ENCODE measurements around the gene WDTC1.

Gene WDTC1

DNA sequence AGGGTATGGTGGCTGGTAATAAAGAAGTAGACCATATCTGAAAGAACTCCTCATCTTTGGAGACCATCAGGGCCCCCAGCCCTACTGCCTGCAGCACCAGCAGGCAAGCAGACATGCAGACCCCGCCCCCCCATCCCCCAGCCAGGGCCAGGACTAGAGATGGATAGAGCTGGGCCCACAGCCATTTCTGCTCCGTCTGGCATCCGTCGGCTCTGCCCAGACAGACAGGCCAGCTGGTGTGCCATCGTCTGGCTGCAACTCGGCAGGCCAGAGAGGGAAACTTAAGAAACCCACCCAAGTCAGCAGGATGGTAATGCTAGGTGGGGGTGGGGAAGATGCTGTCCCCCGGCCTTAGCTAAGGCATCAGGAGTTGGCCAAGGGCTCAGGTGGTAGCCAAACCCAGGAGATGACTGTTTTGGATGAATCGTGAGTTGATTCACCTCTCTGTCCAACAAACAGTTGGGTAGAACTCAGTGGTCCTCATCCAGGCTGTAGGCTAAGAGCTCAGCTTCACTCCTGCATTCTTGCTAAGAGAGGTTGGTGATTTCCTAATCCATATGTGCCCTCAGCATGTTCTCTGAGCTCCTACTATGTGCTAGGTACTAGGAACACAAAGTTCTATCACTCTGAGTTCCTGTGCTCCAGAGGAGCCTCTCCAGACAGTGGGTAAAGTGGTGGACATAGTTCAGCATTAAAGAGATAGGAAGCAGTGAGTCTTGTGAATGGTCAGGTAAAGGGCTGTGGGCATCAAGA, 64.4 kb downstream of the WDTC1 start:
- H4K20me1 ChIP-seq (ENCODE audit: insufficient read depth, low read length), result no peaks in the 10 kb centered on the region
- H3K4me2 ChIP-seq (ENCODE audit: low read length), result no peak overlapping the region
- H3K27ac ChIP-seq (ENCODE audit: low read length), result no peak overlapping the region
- peaks cover 6% of the 10 kb centered on the region for H3K36me3 ChIP-seq (replicated peaks; ENCODE audit: low read depth, low read length)
- no peaks in the 10 kb centered on the region for H3K4me1 ChIP-seq (ENCODE audit: low read length)
- H2AFZ ChIP-seq (ENCODE audit: low read depth, low read length), result no peak overlapping the region
- no peak overlapping the region for H3K9ac ChIP-seq (ENCODE audit: low read length)
- no peaks in the 10 kb centered on the region for H3K79me2 ChIP-seq (ENCODE audit: low read length)
- H3K9me3 ChIP-seq (ENCODE audit: insufficient read depth, low read length), result no peaks in the 10 kb centered on the region
- H3K27me3 ChIP-seq (ENCODE audit: low read depth, low read length), result no peaks in the 10 kb centered on the region
- TF ChIP-seq EZH2phosphoT487 (IDR thresholded peaks at IDR 0.05; ENCODE audit: low read depth), result no peak
- TF ChIP-seq, protein P1, sequence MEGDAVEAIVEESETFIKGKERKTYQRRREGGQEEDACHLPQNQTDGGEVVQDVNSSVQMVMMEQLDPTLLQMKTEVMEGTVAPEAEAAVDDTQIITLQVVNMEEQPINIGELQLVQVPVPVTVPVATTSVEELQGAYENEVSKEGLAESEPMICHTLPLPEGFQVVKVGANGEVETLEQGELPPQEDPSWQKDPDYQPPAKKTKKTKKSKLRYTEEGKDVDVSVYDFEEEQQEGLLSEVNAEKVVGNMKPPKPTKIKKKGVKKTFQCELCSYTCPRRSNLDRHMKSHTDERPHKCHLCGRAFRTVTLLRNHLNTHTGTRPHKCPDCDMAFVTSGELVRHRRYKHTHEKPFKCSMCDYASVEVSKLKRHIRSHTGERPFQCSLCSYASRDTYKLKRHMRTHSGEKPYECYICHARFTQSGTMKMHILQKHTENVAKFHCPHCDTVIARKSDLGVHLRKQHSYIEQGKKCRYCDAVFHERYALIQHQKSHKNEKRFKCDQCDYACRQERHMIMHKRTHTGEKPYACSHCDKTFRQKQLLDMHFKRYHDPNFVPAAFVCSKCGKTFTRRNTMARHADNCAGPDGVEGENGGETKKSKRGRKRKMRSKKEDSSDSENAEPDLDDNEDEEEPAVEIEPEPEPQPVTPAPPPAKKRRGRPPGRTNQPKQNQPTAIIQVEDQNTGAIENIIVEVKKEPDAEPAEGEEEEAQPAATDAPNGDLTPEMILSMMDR (IDR thresholded peaks at IDR 0.05; ENCODE audit: low read depth, low read length), result no peak
- H3K4me3 ChIP-seq (ENCODE audit: low read length), result no peak overlapping the region

DNA sequence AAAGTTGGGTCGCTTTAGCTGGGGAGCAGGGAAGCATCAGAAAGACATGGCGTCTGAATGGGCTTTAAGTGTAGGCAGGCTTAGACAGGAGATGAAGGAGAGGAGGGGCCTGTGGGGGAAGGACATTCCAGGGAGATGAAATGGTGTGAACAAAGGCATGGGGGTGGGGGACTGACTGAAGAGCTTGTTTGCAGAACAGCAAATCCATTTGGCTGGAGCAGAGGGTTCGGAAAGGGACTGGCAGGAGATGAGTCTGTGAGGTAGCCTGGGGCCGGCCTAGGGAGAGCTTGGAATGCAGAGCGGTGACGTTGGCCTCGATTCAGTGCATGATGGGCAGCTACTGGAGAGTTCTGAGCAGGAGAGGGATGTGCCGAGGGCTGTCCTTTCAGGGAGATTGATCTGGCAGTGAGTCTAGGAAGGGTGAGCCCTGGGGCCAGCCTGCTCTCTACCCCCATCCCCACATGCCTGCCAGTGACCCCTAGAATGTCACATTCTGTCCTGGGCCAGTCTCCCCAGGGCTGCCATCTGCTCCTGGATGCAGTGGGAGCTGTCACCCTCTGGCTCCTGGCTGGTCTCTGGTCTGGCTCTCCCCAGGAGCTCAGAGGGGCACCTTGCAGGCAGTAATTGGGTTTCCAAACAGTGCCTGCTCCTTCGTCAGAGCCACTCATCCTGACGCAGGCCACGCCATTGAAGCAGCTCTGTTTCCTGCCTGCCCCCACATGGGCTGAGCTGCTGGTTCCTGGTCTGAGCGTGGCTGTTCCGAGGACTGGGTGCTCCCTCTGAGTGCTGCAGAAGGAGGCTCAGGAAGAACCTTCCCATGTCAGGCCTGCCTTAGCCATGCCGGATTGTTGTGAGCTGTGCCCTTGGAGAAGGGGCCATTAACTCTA, 65.2 kb downstream of the WDTC1 start:
- Histone ChIP-seq H3K27me3 (ENCODE audit: low read depth, low read length) (no peaks in the 10 kb centered on the region), H2AFZ (ENCODE audit: low read depth, low read length) (no peak overlapping the region), H4K20me1 (ENCODE audit: insufficient read depth, low read length) (no peaks in the 10 kb centered on the region), H3K4me3 (ENCODE audit: low read length) (no peak overlapping the region), H3K9ac (ENCODE audit: low read length) (no peak overlapping the region), H3K36me3 (replicated peaks; ENCODE audit: low read depth, low read length) (peaks cover 6% of the 10 kb centered on the region), H3K27ac (ENCODE audit: low read length) (no peak overlapping the region), H3K4me1 (ENCODE audit: low read length) (no peaks in the 10 kb centered on the region), H3K9me3 (ENCODE audit: insufficient read depth, low read length) (no peaks in the 10 kb centered on the region), H3K4me2 (ENCODE audit: low read length) (no peak overlapping the region), H3K79me2 (ENCODE audit: low read length) (no peaks in the 10 kb centered on the region)
- no peak for TF ChIP-seq EZH2phosphoT487 (IDR thresholded peaks at IDR 0.05; ENCODE audit: low read depth)

DNA sequence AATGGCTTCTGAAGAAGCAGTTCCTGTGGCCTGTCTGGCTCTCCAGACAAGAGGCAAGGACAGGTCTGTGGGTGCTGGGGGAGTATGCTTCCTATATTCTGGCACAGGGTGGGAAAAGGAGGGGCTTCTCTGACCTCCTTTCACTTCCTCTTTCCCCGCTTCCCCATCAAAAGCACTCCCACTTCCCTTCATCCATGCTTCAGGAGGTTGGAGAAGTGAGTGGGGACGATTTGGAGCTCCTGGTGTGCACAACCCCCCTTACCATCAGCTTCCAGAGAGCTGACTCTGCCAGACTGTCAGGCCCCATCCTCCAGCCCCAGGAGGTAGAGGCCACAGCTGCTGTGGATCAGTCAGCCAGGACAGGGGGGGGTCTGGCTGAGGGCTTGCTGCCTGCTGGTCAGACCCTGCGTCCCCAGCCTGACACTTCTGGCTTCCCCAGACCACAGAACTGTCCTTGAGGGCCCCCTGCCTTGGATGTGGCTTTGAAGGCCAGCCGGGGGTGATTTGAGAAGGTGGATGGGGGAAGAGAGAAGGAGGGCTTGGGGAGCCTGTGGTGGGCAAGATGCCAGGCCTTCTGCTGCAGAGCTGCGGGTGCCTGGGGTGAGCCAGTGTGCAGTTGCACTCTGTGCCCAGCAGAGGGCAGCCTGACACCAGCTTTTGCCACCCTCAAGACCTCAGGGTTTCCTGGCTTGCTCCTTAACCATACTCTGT, 66.1 kb downstream of the WDTC1 start:
- Histone ChIP-seq H3K36me3 (replicated peaks; ENCODE audit: low read depth, low read length) (peaks cover 6% of the 10 kb centered on the region), H2AFZ (ENCODE audit: low read depth, low read length) (no peak overlapping the region), H3K9ac (ENCODE audit: low read length) (no peak overlapping the region), H3K79me2 (ENCODE audit: low read length) (no peaks in the 10 kb centered on the region), H3K27ac (ENCODE audit: low read length) (no peak overlapping the region), H4K20me1 (ENCODE audit: insufficient read depth, low read length) (no peaks in the 10 kb centered on the region), H3K27me3 (ENCODE audit: low read depth, low read length) (no peaks in the 10 kb centered on the region), H3K4me1 (ENCODE audit: low read length) (no peaks in the 10 kb centered on the region), H3K4me2 (ENCODE audit: low read length) (no peak overlapping the region), H3K4me3 (ENCODE audit: low read length) (no peak overlapping the region), H3K9me3 (ENCODE audit: insufficient read depth, low read length) (no peaks in the 10 kb centered on the region)
- no peak for TF ChIP-seq EZH2phosphoT487 (IDR thresholded peaks at IDR 0.05; ENCODE audit: low read depth)
- TF ChIP-seq, protein P1 (IDR thresholded peaks at IDR 0.05; ENCODE audit: low read depth, low read length), result peak; percentile 67

DNA sequence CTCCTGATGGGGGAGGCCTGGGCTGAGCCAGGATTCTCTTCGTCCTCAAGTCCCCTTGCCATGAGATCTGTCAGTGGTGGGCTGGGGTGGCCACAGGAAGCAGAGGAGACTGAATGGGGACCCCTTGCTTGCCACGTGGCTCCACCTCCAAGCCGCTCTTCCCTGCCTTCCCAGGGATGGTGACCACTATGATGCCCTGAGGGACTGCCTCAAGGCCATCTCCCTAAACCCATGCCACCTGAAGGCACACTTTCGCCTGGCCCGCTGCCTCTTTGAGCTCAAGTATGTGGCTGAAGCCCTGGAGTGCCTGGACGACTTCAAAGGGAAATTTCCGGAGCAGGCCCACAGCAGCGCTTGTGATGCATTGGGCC, 66.6 kb downstream of the WDTC1 start:
- no peak overlapping the region for H3K27ac ChIP-seq (ENCODE audit: low read length)
- H3K4me2 ChIP-seq (ENCODE audit: low read length), result no peak overlapping the region

More for the DNA sequence above, 66.6 kb downstream of the WDTC1 start:
- Histone ChIP-seq H3K4me3 (ENCODE audit: low read length) (no peak overlapping the region), H3K9ac (ENCODE audit: low read length) (no peak overlapping the region), H3K36me3 (replicated peaks; ENCODE audit: low read depth, low read length) (peaks cover 6% of the 10 kb centered on the region), H4K20me1 (ENCODE audit: insufficient read depth, low read length) (no peaks in the 10 kb centered on the region), H3K9me3 (ENCODE audit: insufficient read depth, low read length) (no peaks in the 10 kb centered on the region), H3K27me3 (ENCODE audit: low read depth, low read length) (no peaks in the 10 kb centered on the region), H3K4me1 (ENCODE audit: low read length) (no peaks in the 10 kb centered on the region), H3K79me2 (ENCODE audit: low read length) (no peaks in the 10 kb centered on the region), H2AFZ (ENCODE audit: low read depth, low read length) (no peak overlapping the region)
- TF ChIP-seq, protein P1 (IDR thresholded peaks at IDR 0.05; ENCODE audit: low read depth, low read length), result no peak
- TF ChIP-seq EZH2phosphoT487 (IDR thresholded peaks at IDR 0.05; ENCODE audit: low read depth), result no peak

Measured in OCI-LY3 (cell line).